Mesendoderm (in vitro differentiated cells): ENCODE results near the gene KCNG4. TPM values are rescaled to one million over a fixed set of nuclear protein-coding genes. Genes with fewer than 3 reads are reported as not detected.
A peak's percentile ranks its signal among the peaks of the same experiment; 100 is the strongest.

ENCODE experiments used
- DNase-seq: peaks from one replicate; pipeline ENCODE4 v3.0.0; 2013
- H2AK5ac ChIP-seq: 2 replicates; pipeline ENCODE4 v1.6.1; 2013; ENCODE audit warnings: low read length, inconsistent platforms
- H2BK120ac ChIP-seq: 2 replicates; pipeline ENCODE4 v1.6.1; 2013; ENCODE audit warnings: low read depth, mild to moderate bottlenecking, low read length, moderate library complexity, mixed read lengths
- H2BK15ac ChIP-seq: replicated peaks from 2 replicates; pipeline ENCODE4 v1.6.1; 2013; ENCODE audit warnings: low read depth, mild to moderate bottlenecking, moderate library complexity
- H2BK5ac ChIP-seq: 2 replicates; pipeline ENCODE4 v1.6.1; 2013; ENCODE audit warnings: low read length, inconsistent platforms
- H3K18ac ChIP-seq: 2 replicates; pipeline ENCODE4 v1.6.1; 2013; ENCODE audit warnings: mild to moderate bottlenecking, low read length, mixed read lengths
- H3K23ac ChIP-seq: one replicate; pipeline ENCODE4 v1.6.1; 2013; ENCODE audit warnings: low read length
- H3K27ac ChIP-seq: 2 replicates; pipeline ENCODE4 v1.5.1; 2013; ENCODE audit warnings: low read depth, mild to moderate bottlenecking, inconsistent platforms, low read length, moderate library complexity
- H3K27me3 ChIP-seq: 2 replicates; pipeline ENCODE4 v1.6.1; 2013; ENCODE audit warnings: low read length, control low read depth, mild to moderate bottlenecking, inconsistent platforms; ENCODE audit not compliant: insufficient read depth, poor library complexity
- H3K36me3 ChIP-seq: 2 replicates; pipeline ENCODE4 v1.6.1; 2013; ENCODE audit warnings: low read length, inconsistent platforms; ENCODE audit not compliant: control insufficient read depth, insufficient read depth
- H3K4ac ChIP-seq: one replicate; pipeline ENCODE4 v1.6.1; 2013; ENCODE audit warnings: low read depth, mild to moderate bottlenecking, low read length, moderate library complexity
- H3K4me1 ChIP-seq: 2 replicates; pipeline ENCODE4 v1.6.1; 2013; ENCODE audit warnings: low read depth, low read length, inconsistent platforms; ENCODE audit not compliant: control insufficient read depth
- H3K4me2 ChIP-seq: 2 replicates; pipeline ENCODE4 v1.6.1; 2013; ENCODE audit warnings: low read length
- H3K4me3 ChIP-seq: 2 replicates; pipeline ENCODE4 v1.5.1; 2013; ENCODE audit warnings: mild to moderate bottlenecking, low read length
- H3K56ac ChIP-seq: one replicate; pipeline ENCODE4 v1.6.1; 2013; ENCODE audit warnings: low read length
- H3K79me1 ChIP-seq: 2 replicates; pipeline ENCODE4 v1.6.1; 2013; ENCODE audit warnings: low read length, inconsistent platforms
- H3K79me2 ChIP-seq: 2 replicates; pipeline ENCODE4 v1.6.1; 2013; ENCODE audit warnings: mild to moderate bottlenecking, low read length; ENCODE audit not compliant: control insufficient read depth, insufficient read depth
- H3K9ac ChIP-seq: 2 replicates; pipeline ENCODE4 v1.6.1; 2013; ENCODE audit warnings: low read length, inconsistent platforms
- H4K5ac ChIP-seq: one replicate; pipeline ENCODE4 v1.6.1; 2013; ENCODE audit warnings: low read length
- H4K8ac ChIP-seq: one replicate; pipeline ENCODE4 v1.6.1; 2013; ENCODE audit warnings: low read depth, mild to moderate bottlenecking, control low read depth, low read length, moderate library complexity
- WGBS: extraction: QIAGEN DNeasy Blood & Tissue Kit; methylation state at CpG from one replicate; pipeline ENCODE4 v1.1.7; 2013; ENCODE audit warnings: low lambda C conversion rate, missing lambda C conversion rate; ENCODE audit not compliant: insufficient coverage; ENCODE audit errors: extremely low coverage; 5-methylcytosine and 5-hydroxymethylcytosine counted together
- polyA plus RNA-seq, 2 experiments: library from polyadenylated mRNA; stranded (reverse); fragments of 200-250 nt; gene quantifications; one replicate each; pipeline ENCODE4 v1.2.3, GENCODE V29; 2013

The KCNG4 gene
- not detected for polyA plus RNA-seq (2013, experiment 1 of 2)
- not detected for polyA plus RNA-seq (2013, experiment 2 of 2)

- Histone ChIP-seq H3K4ac (no peak within 1 kb of the TSS), H3K79me1 (no peaks in the 10 kb centered on the region), H3K27ac (no peak within 1 kb of the TSS), H3K36me3 (no peaks in the 10 kb centered on the region), H3K23ac (no peak within 1 kb of the TSS), H3K79me2 (no peaks in the 10 kb centered on the region), H4K8ac (no peak within 1 kb of the TSS), H3K27me3 (no peaks in the 10 kb centered on the region), H3K56ac (no peak within 1 kb of the TSS), H2BK120ac (no peak within 1 kb of the TSS), H3K18ac (no peak within 1 kb of the TSS), H3K4me1 (no peaks in the 10 kb centered on the region), H3K9ac (no peak within 1 kb of the TSS), H3K4me3 (no peak within 1 kb of the TSS), H2BK15ac (no peak within 1 kb of the TSS), H2BK5ac (no peak within 1 kb of the TSS), H3K4me2 (no peak within 1 kb of the TSS), H2AK5ac (no peak within 1 kb of the TSS), H4K5ac (no peak within 1 kb of the TSS)
- DNase-seq: no peak
- WGBS: no CpG with 5 or more reads among the region's 7 CpGs
Measured at GRCh38 chr16:84239909-84240308, at the start of gene KCNG4. TSS of gene KCNG4 (minus strand) at chr16:84240012. CDS start at chr16:84237485, 2,527 bp downstream.

- Histone ChIP-seq H3K27me3 (no peaks in the 10 kb centered on the region), H3K18ac (no peak overlapping the region), H3K79me2 (no peaks in the 10 kb centered on the region), H3K4ac (no peak overlapping the region), H2BK120ac (no peak overlapping the region), H2AK5ac (no peak overlapping the region), H2BK15ac (no peak overlapping the region), H3K9ac (no peak overlapping the region), H3K4me1 (peaks cover 7% of the 10 kb centered on the region), H3K4me2 (no peak overlapping the region), H3K79me1 (no peaks in the 10 kb centered on the region), H4K5ac (no peak overlapping the region), H3K27ac (no peak overlapping the region), H2BK5ac (no peak overlapping the region), H4K8ac (no peak overlapping the region), H3K36me3 (no peaks in the 10 kb centered on the region), H3K56ac (no peak overlapping the region), H3K4me3 (no peak overlapping the region), H3K23ac (no peak overlapping the region)
- DNase-seq: no peak
- no CpG with 5 or more reads among the region's 8 CpGs for WGBS
Measured at GRCh38 chr16:84288902-84289301, 49.1 kb upstream of the KCNG4 start.

GRCh38 chr16:84286578-84287240, 46.9 kb upstream of the KCNG4 start:
- H3K56ac ChIP-seq: no peak overlapping the region
- H3K4me1 ChIP-seq: peaks cover 7% of the 10 kb centered on the region
- H2BK15ac ChIP-seq: no peak overlapping the region
- no peak overlapping the region for H3K4me3 ChIP-seq
- H3K4me2 ChIP-seq: no peak overlapping the region
- H4K5ac ChIP-seq: no peak overlapping the region
- no peak overlapping the region for H3K4ac ChIP-seq
- H2AK5ac ChIP-seq: no peak overlapping the region
- no peak overlapping the region for H3K23ac ChIP-seq
- WGBS: no CpG with 5 or more reads among the region's 16 CpGs
- no peaks in the 10 kb centered on the region for H3K79me2 ChIP-seq
- no peaks in the 10 kb centered on the region for H3K79me1 ChIP-seq
- no peaks in the 10 kb centered on the region for H3K36me3 ChIP-seq
- H3K9ac ChIP-seq: no peak overlapping the region
- no peak overlapping the region for H4K8ac ChIP-seq
- no peaks in the 10 kb centered on the region for H3K27me3 ChIP-seq
- no peak overlapping the region for H2BK5ac ChIP-seq
- H3K18ac ChIP-seq: no peak overlapping the region
- no peak overlapping the region for H3K27ac ChIP-seq
- no peak for DNase-seq
- no peak overlapping the region for H2BK120ac ChIP-seq

- H3K9ac ChIP-seq: peak overlapping the region; percentile 26
- H3K56ac ChIP-seq: peak overlapping the region; percentile 73
- no peak overlapping the region for H3K4me3 ChIP-seq
- H3K79me1 ChIP-seq: no peaks in the 10 kb centered on the region
- H3K27ac ChIP-seq: no peak overlapping the region
- peaks cover 7% of the 10 kb centered on the region for H3K4me1 ChIP-seq
- no peak overlapping the region for H2BK120ac ChIP-seq
- no peak overlapping the region for H3K4me2 ChIP-seq
- no peak overlapping the region for H2BK15ac ChIP-seq
- H3K36me3 ChIP-seq: no peaks in the 10 kb centered on the region
- H3K79me2 ChIP-seq: no peaks in the 10 kb centered on the region
- no peak overlapping the region for H3K18ac ChIP-seq
- no peak overlapping the region for H4K8ac ChIP-seq
- H2BK5ac ChIP-seq: no peak overlapping the region
- H3K23ac ChIP-seq: peak overlapping the region; percentile 6
- no peaks in the 10 kb centered on the region for H3K27me3 ChIP-seq
- WGBS: no CpG with 5 or more reads among the region's 13 CpGs
- no peak overlapping the region for H4K5ac ChIP-seq
- H3K4ac ChIP-seq: no peak overlapping the region
- DNase-seq: peak; percentile 47
- H2AK5ac ChIP-seq: no peak overlapping the region
Measured at GRCh38 chr16:84284154-84284722, 44.4 kb upstream of the KCNG4 start.

- no peak overlapping the region for H3K18ac ChIP-seq
- no CpG with 5 or more reads among the region's 24 CpGs for whole genome bisulfite sequencing
Measured at GRCh38 chr16:84283314-84284153, 43.7 kb upstream of the KCNG4 start.

More at GRCh38 chr16:84283314-84284153, 43.7 kb upstream of the KCNG4 start:
- Histone ChIP-seq H3K79me2 (no peaks in the 10 kb centered on the region), H4K5ac (no peak overlapping the region), H3K36me3 (no peaks in the 10 kb centered on the region), H2AK5ac (no peak overlapping the region), H4K8ac (no peak overlapping the region), H3K4me3 (no peak overlapping the region), H3K4ac (no peak overlapping the region), H3K23ac (peak overlapping the region; percentile 6), H2BK120ac (no peak overlapping the region), H3K56ac (peak overlapping the region; percentile 73), H3K27ac (no peak overlapping the region), H2BK5ac (no peak overlapping the region), H3K9ac (peak overlapping the region; percentile 26), H3K79me1 (no peaks in the 10 kb centered on the region), H3K4me2 (no peak overlapping the region), H2BK15ac (no peak overlapping the region), H3K27me3 (no peaks in the 10 kb centered on the region), H3K4me1 (peaks cover 7% of the 10 kb centered on the region)
- no peak for DNase-seq
